Stimulated activated naive CD8-positive, alpha-beta T cell treated with anti-CD3 and anti-CD28 coated beads, Interleukin-15, amount 100 ng/mL, for 72 hours (primary cell): ENCODE results near the gene B4GALNT4.
A peak's percentile ranks its signal among the peaks of the same experiment; 100 is the strongest.
"Not testable (repeated sequence)": the region's sequence is repeated elsewhere in the genome, so short reads cannot be mapped to it uniquely, and the experiment has no call there.

Experiments used
- ATAC-seq: fragments of 150-1000 bp; cut with Tn5 transposase; 2 replicates; pipeline ENCODE4 v1.10.0; 2021; ENCODE audit warnings: mild to moderate bottlenecking, moderate library complexity
- DNase-seq, 2 donors: peaks; one replicate each; pipeline ENCODE4 v3.0.0; 2021 to 2022
- H3K27ac Mint-ChIP-seq, 2 donors: one replicate each; pipeline ENCODE4 v1.8.0; 2022; ENCODE audit warnings: mild to moderate bottlenecking in 2 of 2, mixed read lengths in 2 of 2, moderate library complexity in 2 of 2
- H3K27me3 Mint-ChIP-seq: one replicate; pipeline ENCODE4 v1.8.0; 2022; ENCODE audit warnings: mixed read lengths
- H3K4me1 Mint-ChIP-seq: one replicate; pipeline ENCODE4 v1.8.0; 2022; ENCODE audit warnings: mild to moderate bottlenecking, mixed read lengths
- H3K4me3 Mint-ChIP-seq, 2 donors: one replicate each; pipeline ENCODE4 v1.8.0; 2022; ENCODE audit warnings: mild to moderate bottlenecking in 2 of 2, mixed read lengths in 2 of 2, moderate library complexity in 1 of 2
- H3K9me3 Mint-ChIP-seq, 2 donors: one replicate each; pipeline ENCODE4 v1.8.0; 2022; ENCODE audit warnings: mixed read lengths in 2 of 2

B4GALNT4 gene

GRCh38 chr11:396948-397548, 27.7 kb downstream of the B4GALNT4 start:
- peak; percentile 65 to 66 for DNase-seq
- ATAC-seq, result peak; percentile 78
- Mint-ChIP-seq H3K27me3 (no peaks in the 10 kb centered on the region), H3K9me3 (peaks cover 4 to 12% of the 10 kb centered on the region in 2 donors), H3K4me1 (peaks cover 23% of the 10 kb centered on the region), H3K4me3 (peak overlapping the region; percentile 53 to 76), H3K27ac (no peak overlapping the region)

DNA sequence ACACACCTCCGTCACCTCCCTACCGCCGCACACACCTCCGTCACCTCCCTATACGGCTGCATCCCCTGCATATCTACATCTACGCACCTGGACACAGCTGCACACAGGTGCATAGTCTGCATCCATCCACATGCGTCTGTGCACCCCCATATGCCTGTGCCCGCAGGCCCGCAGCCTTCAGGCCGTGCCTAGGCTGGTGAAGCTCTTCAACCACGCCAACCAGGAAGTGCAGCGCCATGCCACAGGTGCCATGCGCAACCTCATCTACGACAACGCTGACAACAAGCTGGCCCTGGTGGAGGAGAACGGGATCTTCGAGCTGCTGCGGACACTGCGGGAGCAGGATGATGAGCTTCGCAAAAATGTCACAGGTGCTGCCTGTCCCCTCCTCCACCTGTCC, 29.5 kb downstream of the B4GALNT4 start:
- peaks cover 4 to 12% of the 10 kb centered on the region in 2 donors for H3K9me3 Mint-ChIP-seq
- H3K27me3 Mint-ChIP-seq, result no peaks in the 10 kb centered on the region
- peak overlapping the region in 1 of 2 donors; percentile 64 for H3K27ac Mint-ChIP-seq
- ATAC-seq (no peak), DNase-seq (peak in 1 of 2 donors; percentile 52)
- peak overlapping the region in 1 of 2 donors; percentile 13 for H3K4me3 Mint-ChIP-seq
- peaks cover 23% of the 10 kb centered on the region for H3K4me1 Mint-ChIP-seq

GRCh38 chr11:399731-400211, 30.5 kb downstream of the B4GALNT4 start:
- H3K27me3 Mint-ChIP-seq, result no peaks in the 10 kb centered on the region
- H3K9me3 Mint-ChIP-seq, result peaks cover 4 to 12% of the 10 kb centered on the region in 2 donors
- no peak for ATAC-seq
- H3K27ac Mint-ChIP-seq, result peak overlapping the region in 1 of 2 donors; percentile 85
- no peak overlapping the region for H3K4me3 Mint-ChIP-seq
- H3K4me1 Mint-ChIP-seq, result peaks cover 27% of the 10 kb centered on the region
- DNase-seq, result peak in 1 of 2 donors; percentile 48

DNA sequence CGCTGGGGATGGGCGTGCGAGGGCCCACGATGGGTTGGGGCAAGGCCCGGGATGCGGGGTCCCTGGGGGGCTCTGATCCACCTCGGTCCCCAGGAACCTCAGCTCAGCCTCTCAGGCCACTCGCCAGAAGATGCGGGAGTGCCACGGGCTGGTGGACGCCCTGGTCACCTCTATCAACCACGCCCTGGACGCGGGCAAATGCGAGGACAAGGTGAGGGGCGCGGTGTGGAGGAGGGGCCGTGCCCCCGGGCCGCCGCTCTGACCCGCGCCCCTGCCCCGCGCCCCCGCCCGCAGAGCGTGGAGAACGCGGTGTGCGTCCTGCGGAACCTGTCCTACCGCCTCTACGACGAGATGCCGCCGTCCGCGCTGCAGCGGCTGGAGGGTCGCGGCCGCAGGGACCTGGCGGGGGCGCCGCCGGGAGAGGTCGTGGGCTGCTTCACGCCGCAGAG, 31.0 kb downstream of the B4GALNT4 start:
- Mint-ChIP-seq H3K27ac (peak overlapping the region in 1 of 2 donors; percentile 85), H3K9me3 (peaks cover 4 to 12% of the 10 kb centered on the region in 2 donors), H3K4me1 (peaks cover 32% of the 10 kb centered on the region), H3K27me3 (no peaks in the 10 kb centered on the region), H3K4me3 (no peak overlapping the region)
- peak; percentile 16 for ATAC-seq
- DNase-seq, result no peak

DNA sequence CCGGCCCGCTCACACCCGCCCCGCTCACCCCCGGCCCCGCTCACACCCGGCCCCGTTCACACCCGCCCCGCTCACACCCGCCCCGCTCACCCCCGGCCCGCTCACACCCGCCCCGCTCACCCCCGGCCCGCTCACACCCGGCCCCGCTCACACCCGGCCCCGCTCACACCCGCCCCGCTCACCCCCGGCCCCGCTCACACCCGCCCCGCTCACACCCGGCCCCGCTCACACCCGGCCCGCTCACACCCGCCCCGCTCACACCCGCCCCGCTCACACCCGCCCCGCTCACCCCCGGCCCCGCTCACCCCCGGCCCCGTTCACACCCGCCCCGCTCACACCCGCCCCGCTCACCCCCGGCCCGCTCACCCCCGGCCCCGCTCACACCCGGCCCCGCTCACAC, 31.9 kb downstream of the B4GALNT4 start:
- not testable (repeated sequence) for H3K4me3 Mint-ChIP-seq, H3K27ac Mint-ChIP-seq, DNase-seq, ATAC-seq, H3K27me3 Mint-ChIP-seq
- Mint-ChIP-seq H3K4me1 (peaks cover 34% of the 10 kb centered on the region), H3K9me3 (peaks cover 4 to 12% of the 10 kb centered on the region in 2 donors)

DNA sequence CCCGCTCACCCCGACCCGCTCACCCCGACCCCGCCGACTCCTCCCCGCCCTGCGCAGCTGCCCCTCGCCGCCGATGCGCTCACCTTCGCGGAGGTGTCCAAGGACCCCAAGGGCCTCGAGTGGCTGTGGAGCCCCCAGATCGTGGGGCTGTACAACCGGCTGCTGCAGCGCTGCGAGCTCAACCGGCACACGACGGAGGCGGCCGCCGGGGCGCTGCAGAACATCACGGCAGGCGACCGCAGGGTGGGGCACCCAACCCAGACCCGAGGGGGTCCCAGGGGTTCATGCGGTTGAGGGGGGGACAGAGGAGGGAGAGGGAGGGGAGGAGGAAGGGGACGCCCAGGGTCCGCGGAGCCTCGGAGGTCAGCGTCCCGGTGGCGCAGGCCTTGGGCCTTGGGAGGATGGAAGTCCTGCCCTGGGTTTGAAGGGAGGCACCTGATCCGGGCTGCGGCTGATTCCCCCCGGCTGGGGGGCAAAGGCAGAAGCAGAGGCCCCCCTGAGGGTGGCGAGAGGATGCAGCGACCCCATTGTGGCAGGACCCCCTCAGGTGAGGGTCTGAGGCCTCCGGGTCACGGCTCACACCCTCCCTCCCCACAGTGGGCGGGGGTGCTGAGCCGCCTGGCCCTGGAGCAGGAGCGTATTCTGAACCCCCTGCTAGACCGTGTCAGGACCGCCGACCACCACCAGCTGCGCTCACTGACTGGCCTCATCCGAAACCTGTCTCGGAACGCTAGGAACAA, 33.9 kb downstream of the B4GALNT4 start:
- Mint-ChIP-seq H3K27ac (peak overlapping the region in 1 of 2 donors; percentile 88), H3K9me3 (peaks cover 4 to 12% of the 10 kb centered on the region in 2 donors), H3K27me3 (no peaks in the 10 kb centered on the region), H3K4me3 (no peak overlapping the region), H3K4me1 (peaks cover 27% of the 10 kb centered on the region)
- no peak for DNase-seq
- ATAC-seq, result no peak

- DNase-seq (no peak), ATAC-seq (no peak)
- peak overlapping the region in 1 of 2 donors; percentile 76 for H3K27ac Mint-ChIP-seq
- peaks cover 27% of the 10 kb centered on the region for H3K4me1 Mint-ChIP-seq
- H3K4me3 Mint-ChIP-seq, result no peak overlapping the region
- peaks cover under 1 to 7% of the 10 kb centered on the region in 2 donors for H3K9me3 Mint-ChIP-seq
- H3K27me3 Mint-ChIP-seq, result no peaks in the 10 kb centered on the region
These were observed 34.6 kb downstream of the B4GALNT4 start for GRCh38 chr11:403761-404431.

DNA sequence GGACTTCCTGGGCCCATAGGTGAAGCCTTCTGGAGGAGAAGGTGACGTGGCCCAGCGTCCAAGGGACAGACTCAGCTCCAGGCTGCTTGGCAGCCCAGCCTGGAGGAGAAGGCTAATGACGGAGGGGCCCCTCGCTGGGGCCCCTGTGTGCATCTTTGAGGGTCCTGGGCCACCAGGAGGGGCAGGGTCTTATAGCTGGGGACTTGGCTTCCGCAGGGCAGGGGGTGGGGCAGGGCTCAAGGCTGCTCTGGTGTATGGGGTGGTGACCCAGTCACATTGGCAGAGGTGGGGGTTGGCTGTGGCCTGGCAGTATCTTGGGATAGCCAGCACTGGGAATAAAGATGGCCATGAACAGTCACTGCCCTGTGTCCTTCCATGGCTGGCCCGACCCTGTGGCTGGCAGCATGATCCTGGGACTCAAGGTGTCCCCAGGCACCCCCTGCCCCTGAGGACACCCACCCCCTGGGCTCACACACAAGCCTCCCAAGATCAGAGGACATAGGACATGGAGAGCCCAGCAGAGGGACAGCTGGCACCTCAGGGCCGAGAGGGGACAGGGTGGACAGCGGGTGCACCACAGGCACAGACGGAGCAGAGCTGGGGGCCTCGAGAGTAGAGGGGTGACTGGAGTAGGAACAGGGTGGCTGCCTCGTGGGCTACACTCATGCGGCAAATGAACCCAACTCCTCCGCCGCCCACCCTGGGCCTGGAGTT, 35.4 kb downstream of the B4GALNT4 start:
- Mint-ChIP-seq H3K4me3 (peak overlapping the region in 1 of 2 donors; percentile 15), H3K27ac (no peak overlapping the region), H3K27me3 (no peaks in the 10 kb centered on the region), H3K4me1 (peaks cover 26% of the 10 kb centered on the region), H3K9me3 (peaks cover 0 to 2% of the 10 kb centered on the region in 2 donors)
- no peak for DNase-seq
- no peak for ATAC-seq

GRCh38 chr11:405323-405953, 36.1 kb downstream of the B4GALNT4 start:
- Mint-ChIP-seq H3K27ac (peak overlapping the region in 1 of 2 donors; percentile 46), H3K4me1 (peaks cover 28% of the 10 kb centered on the region), H3K9me3 (no peaks in the 10 kb centered on the region), H3K4me3 (peak overlapping the region; percentile 50 to 64), H3K27me3 (no peaks in the 10 kb centered on the region)
- ATAC-seq (no peak), DNase-seq (no peak)

GRCh38 chr11:405954-406795, 36.9 kb downstream of the B4GALNT4 start:
- Mint-ChIP-seq H3K27me3 (no peaks in the 10 kb centered on the region), H3K9me3 (no peaks in the 10 kb centered on the region), H3K4me1 (peaks cover 28% of the 10 kb centered on the region), H3K4me3 (peak overlapping the region; percentile 73 to 76), H3K27ac (no peak overlapping the region)
- ATAC-seq (no peak), DNase-seq (no peak)

DNA sequence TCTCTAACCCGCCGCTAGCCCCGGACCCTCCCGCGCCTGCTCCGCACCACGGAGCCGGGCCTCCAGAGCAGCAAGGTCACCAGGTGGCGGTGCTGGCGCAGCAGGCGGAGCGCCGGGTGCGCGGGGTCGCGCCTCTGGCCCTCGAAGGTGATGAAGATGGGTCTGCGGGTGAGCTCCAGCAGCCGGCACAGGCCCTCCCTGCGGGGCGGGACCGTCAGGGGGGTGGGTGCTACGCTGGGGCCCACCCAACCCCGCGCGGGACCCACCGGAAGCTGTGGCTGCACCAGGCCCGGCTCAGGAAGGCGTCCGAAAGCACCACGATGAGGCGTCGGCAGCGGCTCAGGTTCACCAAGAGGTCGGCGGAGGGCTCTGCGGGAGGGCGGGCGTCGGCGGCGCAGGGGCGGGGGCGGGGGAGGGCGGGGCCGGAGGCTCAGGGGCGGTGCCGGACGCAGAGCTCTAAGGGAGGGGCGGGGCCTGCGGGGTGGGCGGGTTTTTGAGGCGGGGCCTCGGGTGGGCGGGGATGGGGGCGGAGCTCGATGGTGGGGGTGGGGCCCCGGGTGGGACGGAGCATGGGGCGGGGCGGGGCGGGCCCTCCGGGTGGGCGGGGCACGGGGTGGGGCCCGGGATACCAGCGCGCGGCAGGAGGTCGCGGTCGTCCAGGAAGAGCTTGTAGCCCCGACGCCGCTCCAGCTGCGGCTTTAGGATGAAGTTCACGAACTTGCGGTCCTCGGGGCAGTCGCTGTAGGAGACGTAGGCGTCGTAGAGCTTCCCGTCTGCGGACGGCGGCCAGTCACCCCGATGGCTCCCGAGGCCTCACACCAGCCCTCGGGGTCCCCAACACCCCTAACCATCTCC, 37.7 kb downstream of the B4GALNT4 start:
- no peaks in the 10 kb centered on the region for H3K27me3 Mint-ChIP-seq
- H3K27ac Mint-ChIP-seq, result no peak overlapping the region
- H3K9me3 Mint-ChIP-seq, result no peaks in the 10 kb centered on the region
- peaks cover 28% of the 10 kb centered on the region for H3K4me1 Mint-ChIP-seq
- peak; percentile 91 for ATAC-seq
- peak; percentile 91 to 95 for DNase-seq
- H3K4me3 Mint-ChIP-seq, result peak overlapping the region; percentile 73 to 76

DNA sequence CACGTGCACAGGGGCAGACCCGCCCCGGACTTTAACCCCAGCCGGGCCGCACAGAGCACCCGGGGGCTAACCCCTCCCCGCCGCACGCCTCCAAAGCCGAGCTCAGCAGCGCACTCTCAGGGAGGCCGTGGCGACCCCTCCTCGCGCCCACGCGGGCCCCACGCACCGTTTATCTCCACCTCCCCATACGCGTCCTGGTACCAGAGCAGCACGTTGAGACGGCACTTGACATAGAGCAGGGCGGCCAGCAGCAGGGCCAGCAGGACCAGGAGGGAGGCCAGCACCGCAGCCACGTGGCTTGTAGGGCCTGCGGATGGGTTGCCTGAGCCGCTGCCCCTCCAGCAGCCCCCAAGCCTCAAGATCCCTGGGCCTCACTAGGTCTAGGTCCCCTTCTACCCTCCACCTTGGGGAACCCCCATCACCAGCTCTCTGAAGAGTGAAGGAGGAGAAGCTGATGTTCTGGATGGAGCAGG, 38.4 kb downstream of the B4GALNT4 start:
- Mint-ChIP-seq H3K27me3 (no peaks in the 10 kb centered on the region), H3K4me3 (peak overlapping the region; percentile 2 to 70), H3K4me1 (peaks cover 29% of the 10 kb centered on the region), H3K9me3 (no peaks in the 10 kb centered on the region), H3K27ac (peak overlapping the region in 1 of 2 donors; percentile 54)
- ATAC-seq, result no peak
- no peak for DNase-seq
